ENCODE measurements around the gene APOC4. TPM values are rescaled to one million over a fixed set of nuclear protein-coding genes. Genes with fewer than 3 reads are reported as not detected.
A peak's percentile ranks its signal among the peaks of the same experiment; 100 is the strongest.

APOC4 gene
- total RNA-seq, 1 experiment from 2014 or later, result not detected

GRCh38 chr19:44954649-44955504 lies 12.8 kb downstream of the APOC4 start, which contains the start of gene CLPTM1:
TSS of gene CLPTM1 (plus strand) at chr19:44955380. CDS start at chr19:44955396, 16 bp downstream.
- peak within 1 kb of the TSS; percentile 99 for H3K4me3 Mint-ChIP-seq
- no peaks in the 10 kb centered on the region for H3K9me3 Mint-ChIP-seq
- ChIA-PET POLR2A (interaction anchor here (0.6 to 1.4 kb wide), 5 partner anchors 12 to 64 kb away, joined by 3 to 6 read pairs (median 5); partner anchors contain the start of genes APOC1, APOE and TOMM40), CTCF (interaction anchor here (0.5 to 1.6 kb wide), 9 partner anchors 8 to 302 kb away, joined by 3 to 6 read pairs (median 3); partner anchors contain the start of gene APOE)
- H3K27me3 Mint-ChIP-seq (ENCODE audit: low read depth), result no peaks in the 10 kb centered on the region
- ATAC-seq (peak; percentile 93), DNase-seq (ENCODE audit: low spot score) (peak; percentile 96)
- H3K4me1 Mint-ChIP-seq, result peaks cover 22% of the 10 kb centered on the region
- no peaks in the 10 kb centered on the region for H3K36me3 Mint-ChIP-seq
- TF ChIP-seq SMAD3 (CRISPR knock-in tag; IDR thresholded peaks at IDR 0.05; ENCODE audit: borderline replicate concordance) (peak; percentile 82), FOXK1 (CRISPR knock-in tag; IDR thresholded peaks at IDR 0.05) (peak; percentile 84), FOXP1 (CRISPR knock-in tag; IDR thresholded peaks at IDR 0.05; ENCODE audit: borderline replicate concordance) (0 out of 2 replicates have a peak, but pooled peaks have one; percentile 51), NFATC4 (CRISPR knock-in tag; IDR thresholded peaks at IDR 0.05) (no peak), SP1 (CRISPR knock-in tag; conservative IDR thresholded peaks at IDR 0.05) (peak; percentile 88), MXD4 (CRISPR knock-in tag; IDR thresholded peaks at IDR 0.05; ENCODE audit: borderline replicate concordance) (no peak), GABPB1 (CRISPR knock-in tag; IDR thresholded peaks at IDR 0.05) (peak; percentile 69), ZNF232 (CRISPR knock-in tag; IDR thresholded peaks at IDR 0.05) (peak; percentile 58; the same call in 1 of the 2 replicates), NR3C1 (CRISPR knock-in tag; conservative IDR thresholded peaks at IDR 0.05; ENCODE audit: low read depth) (no peak), ERG (CRISPR knock-in tag; IDR thresholded peaks at IDR 0.05) (no peak), TP53 (CRISPR knock-in tag; IDR thresholded peaks at IDR 0.05) (no peak), CREM (CRISPR knock-in tag; IDR thresholded peaks at IDR 0.05) (peak; percentile 54; the same call in 1 of the 2 replicates), HMGA2 (CRISPR knock-in tag; IDR thresholded peaks at IDR 0.05) (no peak), ZNF121 (CRISPR knock-in tag; IDR thresholded peaks at IDR 0.05) (no peak), NFYB (CRISPR knock-in tag; conservative IDR thresholded peaks at IDR 0.05; ENCODE audit: low read depth) (peak; percentile 56)
- TF ChIP-seq, protein P1, sequence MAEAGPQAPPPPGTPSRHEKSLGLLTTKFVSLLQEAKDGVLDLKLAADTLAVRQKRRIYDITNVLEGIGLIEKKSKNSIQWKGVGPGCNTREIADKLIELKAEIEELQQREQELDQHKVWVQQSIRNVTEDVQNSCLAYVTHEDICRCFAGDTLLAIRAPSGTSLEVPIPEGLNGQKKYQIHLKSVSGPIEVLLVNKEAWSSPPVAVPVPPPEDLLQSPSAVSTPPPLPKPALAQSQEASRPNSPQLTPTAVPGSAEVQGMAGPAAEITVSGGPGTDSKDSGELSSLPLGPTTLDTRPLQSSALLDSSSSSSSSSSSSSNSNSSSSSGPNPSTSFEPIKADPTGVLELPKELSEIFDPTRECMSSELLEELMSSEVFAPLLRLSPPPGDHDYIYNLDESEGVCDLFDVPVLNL (CRISPR knock-in tag; IDR thresholded peaks at IDR 0.05; ENCODE audit: borderline replicate concordance, low read depth), result no peak
- TF ChIP-seq, protein P2, sequence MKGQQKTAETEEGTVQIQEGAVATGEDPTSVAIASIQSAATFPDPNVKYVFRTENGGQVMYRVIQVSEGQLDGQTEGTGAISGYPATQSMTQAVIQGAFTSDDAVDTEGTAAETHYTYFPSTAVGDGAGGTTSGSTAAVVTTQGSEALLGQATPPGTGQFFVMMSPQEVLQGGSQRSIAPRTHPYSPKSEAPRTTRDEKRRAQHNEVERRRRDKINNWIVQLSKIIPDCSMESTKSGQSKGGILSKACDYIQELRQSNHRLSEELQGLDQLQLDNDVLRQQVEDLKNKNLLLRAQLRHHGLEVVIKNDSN (CRISPR knock-in tag; IDR thresholded peaks at IDR 0.05), result 0 out of 2 replicates have a peak, but pooled peaks have one; percentile 27
- TF ChIP-seq, protein P3, sequence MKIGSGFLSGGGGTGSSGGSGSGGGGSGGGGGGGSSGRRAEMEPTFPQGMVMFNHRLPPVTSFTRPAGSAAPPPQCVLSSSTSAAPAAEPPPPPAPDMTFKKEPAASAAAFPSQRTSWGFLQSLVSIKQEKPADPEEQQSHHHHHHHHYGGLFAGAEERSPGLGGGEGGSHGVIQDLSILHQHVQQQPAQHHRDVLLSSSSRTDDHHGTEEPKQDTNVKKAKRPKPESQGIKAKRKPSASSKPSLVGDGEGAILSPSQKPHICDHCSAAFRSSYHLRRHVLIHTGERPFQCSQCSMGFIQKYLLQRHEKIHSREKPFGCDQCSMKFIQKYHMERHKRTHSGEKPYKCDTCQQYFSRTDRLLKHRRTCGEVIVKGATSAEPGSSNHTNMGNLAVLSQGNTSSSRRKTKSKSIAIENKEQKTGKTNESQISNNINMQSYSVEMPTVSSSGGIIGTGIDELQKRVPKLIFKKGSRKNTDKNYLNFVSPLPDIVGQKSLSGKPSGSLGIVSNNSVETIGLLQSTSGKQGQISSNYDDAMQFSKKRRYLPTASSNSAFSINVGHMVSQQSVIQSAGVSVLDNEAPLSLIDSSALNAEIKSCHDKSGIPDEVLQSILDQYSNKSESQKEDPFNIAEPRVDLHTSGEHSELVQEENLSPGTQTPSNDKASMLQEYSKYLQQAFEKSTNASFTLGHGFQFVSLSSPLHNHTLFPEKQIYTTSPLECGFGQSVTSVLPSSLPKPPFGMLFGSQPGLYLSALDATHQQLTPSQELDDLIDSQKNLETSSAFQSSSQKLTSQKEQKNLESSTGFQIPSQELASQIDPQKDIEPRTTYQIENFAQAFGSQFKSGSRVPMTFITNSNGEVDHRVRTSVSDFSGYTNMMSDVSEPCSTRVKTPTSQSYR (CRISPR knock-in tag; IDR thresholded peaks at IDR 0.05), result no peak
- TF ChIP-seq, protein P4, sequence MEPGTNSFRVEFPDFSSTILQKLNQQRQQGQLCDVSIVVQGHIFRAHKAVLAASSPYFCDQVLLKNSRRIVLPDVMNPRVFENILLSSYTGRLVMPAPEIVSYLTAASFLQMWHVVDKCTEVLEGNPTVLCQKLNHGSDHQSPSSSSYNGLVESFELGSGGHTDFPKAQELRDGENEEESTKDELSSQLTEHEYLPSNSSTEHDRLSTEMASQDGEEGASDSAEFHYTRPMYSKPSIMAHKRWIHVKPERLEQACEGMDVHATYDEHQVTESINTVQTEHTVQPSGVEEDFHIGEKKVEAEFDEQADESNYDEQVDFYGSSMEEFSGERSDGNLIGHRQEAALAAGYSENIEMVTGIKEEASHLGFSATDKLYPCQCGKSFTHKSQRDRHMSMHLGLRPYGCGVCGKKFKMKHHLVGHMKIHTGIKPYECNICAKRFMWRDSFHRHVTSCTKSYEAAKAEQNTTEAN (CRISPR knock-in tag; IDR thresholded peaks at IDR 0.05), result no peak; the same call in 1 of the 2 replicates
- TF ChIP-seq, protein P5, sequence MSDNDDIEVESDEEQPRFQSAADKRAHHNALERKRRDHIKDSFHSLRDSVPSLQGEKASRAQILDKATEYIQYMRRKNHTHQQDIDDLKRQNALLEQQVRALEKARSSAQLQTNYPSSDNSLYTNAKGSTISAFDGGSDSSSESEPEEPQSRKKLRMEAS (CRISPR knock-in tag; IDR thresholded peaks at IDR 0.05), result peak; percentile 36; the same call in 1 of the 2 replicates
- TF ChIP-seq, protein P6, sequence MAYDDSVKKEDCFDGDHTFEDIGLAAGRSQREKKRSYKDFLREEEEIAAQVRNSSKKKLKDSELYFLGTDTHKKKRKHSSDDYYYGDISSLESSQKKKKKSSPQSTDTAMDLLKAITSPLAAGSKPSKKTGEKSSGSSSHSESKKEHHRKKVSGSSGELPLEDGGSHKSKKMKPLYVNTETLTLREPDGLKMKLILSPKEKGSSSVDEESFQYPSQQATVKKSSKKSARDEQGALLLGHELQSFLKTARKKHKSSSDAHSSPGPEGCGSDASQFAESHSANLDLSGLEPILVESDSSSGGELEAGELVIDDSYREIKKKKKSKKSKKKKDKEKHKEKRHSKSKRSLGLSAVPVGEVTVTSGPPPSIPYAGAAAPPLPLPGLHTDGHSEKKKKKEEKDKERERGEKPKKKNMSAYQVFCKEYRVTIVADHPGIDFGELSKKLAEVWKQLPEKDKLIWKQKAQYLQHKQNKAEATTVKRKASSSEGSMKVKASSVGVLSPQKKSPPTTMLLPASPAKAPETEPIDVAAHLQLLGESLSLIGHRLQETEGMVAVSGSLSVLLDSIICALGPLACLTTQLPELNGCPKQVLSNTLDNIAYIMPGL (CRISPR knock-in tag; IDR thresholded peaks at IDR 0.05), result 0 out of 2 replicates have a peak, but pooled peaks have one; percentile 25
- H3K27ac Mint-ChIP-seq, result peak within 1 kb of the TSS; percentile 100
